ENCODE data around the gene COPS6. TPM values are rescaled to one million over a fixed set of nuclear protein-coding genes. Genes with fewer than 3 reads are reported as not detected.

COPS6 gene
- 10 to 100 TPM; 78.4 to 80.0 TPM for total RNA-seq
- long read RNA-seq, donor 1, transcript COPS6-201 (10 exons, 1,432 nt), result major isoform, 62 of 74 reads
- long read RNA-seq, donor 1, partial matches to known transcripts, result 4 of 74 reads
- long read RNA-seq, donor 1, other reads (novel, unspliced or antisense), result 7 of 74 reads
- long read RNA-seq, donor 2, transcript COPS6-202 (10 exons, 1,107 nt), result minor isoform, 6 of 444 reads
- long read RNA-seq, donor 2, transcript COPS6-201 (10 exons, 1,432 nt), result major isoform, 412 of 444 reads
- long read RNA-seq, donor 2, partial matches to known transcripts, result 13 of 444 reads
- long read RNA-seq, donor 2, other reads (novel, unspliced or antisense), result 11 of 444 reads

DNA sequence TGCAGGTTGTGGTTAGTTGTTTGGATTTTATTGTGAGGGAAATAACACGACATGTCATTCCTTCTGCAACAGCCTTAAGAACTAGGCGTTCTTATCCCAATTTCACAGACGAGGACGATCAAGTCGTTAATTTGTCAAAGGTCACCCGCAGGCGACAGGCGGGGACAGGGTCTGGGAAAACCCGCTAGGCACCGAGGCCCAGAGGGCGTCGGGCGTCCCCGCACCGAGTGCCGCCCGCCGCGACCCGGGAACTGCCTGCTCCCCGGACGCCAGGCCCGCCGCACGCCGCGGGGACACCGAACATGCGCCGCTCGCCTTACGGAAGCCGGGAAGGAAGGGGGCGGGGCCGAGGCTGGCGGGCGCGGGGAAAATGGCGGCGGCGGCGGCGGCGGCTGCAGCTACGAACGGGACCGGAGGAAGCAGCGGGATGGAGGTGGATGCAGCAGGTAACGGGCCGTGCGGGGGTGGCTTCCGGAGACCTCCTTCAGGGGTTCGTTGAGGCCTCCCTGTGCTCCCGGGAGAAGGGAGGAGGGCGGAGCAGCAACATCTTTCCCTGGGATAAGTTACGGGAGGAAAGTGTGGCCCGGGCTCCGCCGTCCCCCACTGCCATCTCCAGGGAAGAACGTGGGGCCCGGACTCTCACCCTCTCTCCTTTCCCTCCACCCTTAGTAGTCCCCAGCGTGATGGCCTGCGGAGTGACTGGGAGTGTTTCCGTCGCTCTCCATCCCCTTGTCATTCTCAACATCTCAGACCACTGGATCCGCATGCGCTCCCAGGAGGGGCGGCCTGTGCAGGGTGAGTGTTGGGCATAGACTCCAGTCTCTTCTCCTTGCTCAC lies at the start of gene COPS6:
COPS6 (plus strand) TSS at position 349 of the 837 bp plus-strand sequence; CDS start at position 371, 22 bp downstream.
- intact Hi-C loops (cut with DNase I), result no loop called here
- peak; percentile 95 for DNase-seq (ENCODE audit: low spot score)

DNA sequence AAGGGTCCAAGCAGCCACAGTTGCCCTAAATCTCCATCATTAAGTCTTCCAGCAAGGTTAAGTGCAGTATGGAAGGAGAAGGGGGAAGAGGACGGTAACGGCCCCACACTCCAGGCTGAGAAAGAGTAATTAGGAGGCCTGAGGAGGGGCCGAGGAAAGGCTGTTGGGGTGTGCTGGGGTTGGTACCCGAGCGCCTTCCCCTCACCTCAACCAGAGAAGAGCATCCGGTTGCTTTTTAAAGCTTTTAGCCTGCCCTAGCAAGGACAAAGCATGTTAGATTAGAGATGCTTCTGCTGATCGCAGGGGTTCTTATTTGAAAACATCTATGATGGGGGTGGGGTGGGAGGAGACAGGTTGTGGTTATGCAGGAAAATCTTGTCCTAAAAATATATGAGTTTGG lies 48.2 kb upstream of the COPS6 start:
- intact Hi-C loops (cut with DNase I), result no loop called here

DNA sequence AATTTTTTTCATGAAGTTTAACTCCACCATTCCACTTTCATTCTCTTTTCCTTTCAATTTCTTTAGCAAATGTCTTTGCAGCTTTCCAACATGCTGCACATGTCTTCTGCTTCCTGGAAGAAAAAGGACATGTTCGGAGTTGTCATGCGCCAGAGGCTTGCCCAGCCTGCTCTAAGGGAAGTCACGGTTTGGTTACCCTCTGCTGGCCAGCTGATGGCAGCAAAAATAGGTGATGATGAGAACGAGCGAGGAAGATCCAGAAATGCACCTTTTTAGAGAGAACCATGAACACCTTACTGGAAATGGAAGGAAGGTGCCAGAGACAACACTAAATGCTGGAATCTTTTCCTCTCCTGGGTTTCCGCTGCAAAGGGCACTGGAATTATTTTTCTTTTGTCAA lies 44.1 kb upstream of the COPS6 start:
- intact Hi-C loops (cut with DNase I), result no loop called here
- DNase-seq (ENCODE audit: low spot score), result no peak

More for the DNA sequence above, 48.2 kb upstream of the COPS6 start:
- DNase-seq (ENCODE audit: low spot score), result no peak

DNA sequence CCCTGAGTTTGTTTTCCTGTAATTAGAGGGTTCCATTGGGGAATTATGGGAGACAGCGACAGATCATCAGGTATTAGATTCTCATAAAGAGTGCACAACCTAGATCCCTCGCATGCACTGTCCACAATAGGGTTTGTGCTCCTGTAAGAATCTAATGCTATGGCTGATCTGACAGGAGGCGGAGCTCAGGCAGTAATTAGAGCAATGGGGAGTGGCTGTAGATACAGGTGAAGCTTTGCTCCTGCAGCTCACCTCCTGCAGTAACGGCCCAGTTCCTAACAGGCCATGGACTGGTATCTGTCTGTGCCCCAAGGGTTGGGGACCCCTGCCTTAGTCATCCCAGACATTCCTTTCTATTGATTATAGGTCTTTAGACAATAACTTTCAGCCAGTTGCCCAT lies 40.1 kb upstream of the COPS6 start:
- DNase-seq (ENCODE audit: low spot score), result no peak
- intact Hi-C loops (cut with DNase I), result no loop called here

DNA sequence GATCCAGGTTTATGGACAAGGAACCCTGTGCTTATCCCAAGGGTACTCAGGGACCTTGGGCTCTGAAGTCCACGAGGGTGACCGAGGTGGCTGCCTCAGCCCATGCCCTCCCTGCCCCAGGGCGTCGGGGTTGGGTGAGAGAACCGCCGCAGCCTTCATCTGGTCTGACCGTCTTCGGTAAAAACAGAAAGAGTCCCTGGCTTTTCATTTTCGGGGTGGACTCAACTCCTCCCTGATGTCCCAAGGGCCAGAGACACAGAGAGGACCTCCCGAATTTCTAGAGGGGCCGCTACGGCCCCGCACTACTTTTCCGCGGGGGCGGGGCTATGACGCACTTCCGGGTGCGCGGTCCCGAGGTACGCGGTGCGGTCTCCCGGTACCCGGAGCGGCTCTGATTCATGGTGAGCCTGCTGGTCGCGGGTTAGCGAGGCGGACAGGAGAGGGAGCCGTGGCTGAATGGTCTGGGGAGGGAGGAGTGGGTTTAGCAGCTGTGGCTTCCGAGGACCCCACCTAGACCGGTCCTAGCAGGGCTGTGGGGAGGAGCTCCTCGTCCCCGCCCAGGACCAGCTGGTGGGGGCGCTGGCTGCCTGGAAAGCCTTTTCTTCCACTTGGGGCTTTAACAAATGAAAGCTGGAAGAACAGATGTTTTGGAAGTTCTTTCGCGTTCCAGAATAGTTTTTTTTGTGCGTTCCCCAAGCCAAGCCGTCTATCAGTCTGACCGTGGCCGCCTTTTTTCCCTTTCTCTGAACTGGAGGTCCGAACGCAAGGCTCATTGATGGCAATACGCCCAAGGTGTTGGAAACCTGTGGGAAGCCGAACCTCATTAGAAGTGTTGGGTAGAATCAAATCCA lies 39.1 kb upstream of the COPS6 start, which contains the start of gene ZSCAN21:
ZSCAN21 (plus strand) TSS at position 334 of the 851 bp plus-strand sequence. CDS start 7,233 bp downstream, outside the sequence.
- peak; percentile 96 for DNase-seq (ENCODE audit: low spot score)
- intact Hi-C loops (cut with DNase I), result loop anchor here in 1 of 2 donors (2.0 kb wide), 1 partner anchor 31 kb away; the partner anchor contains the start of gene ZNF3

DNA sequence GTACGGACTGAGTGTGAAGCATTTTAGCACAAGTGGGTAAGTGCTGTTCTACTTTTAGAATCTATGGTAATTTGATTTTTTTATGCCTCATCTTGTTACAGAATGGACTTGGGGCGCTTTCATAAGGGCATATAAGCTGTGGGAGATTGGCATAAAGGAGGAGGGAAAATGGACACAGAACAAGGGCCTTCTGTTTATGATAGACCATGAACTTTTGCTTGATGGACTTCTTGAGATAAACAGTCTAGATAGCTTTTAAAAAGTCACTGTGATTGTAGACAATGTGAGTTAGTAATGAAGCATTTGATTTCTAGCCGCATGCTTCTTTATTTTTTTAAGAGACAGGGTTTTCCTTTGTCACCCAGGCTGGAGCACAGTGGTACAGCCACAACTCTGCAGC lies 37.2 kb upstream of the COPS6 start:
- no peak for DNase-seq (ENCODE audit: low spot score)
- intact Hi-C loops (cut with DNase I), result loop anchor here in 1 of 2 donors (2.0 kb wide), 1 partner anchor 29 kb away; the partner anchor contains the start of gene ZNF3

DNA sequence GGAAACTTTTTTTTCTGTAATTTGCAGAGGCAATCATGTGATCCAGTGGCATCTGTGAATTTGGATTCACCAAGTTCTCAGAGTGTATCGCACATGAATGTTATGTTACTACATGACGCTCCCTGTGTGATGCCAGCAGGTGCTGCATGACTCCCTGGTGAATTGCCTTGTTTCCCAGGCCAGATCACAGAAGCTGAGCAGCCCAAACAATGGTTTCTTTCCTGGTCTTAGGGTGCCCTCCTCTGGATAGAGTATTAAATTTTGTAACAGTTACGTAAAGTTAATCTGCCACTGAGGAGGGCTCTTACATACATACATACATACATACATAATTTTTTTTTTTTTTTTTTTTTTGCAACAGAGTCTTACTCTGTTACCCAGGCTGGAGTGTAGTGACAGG lies 35.6 kb upstream of the COPS6 start:
- intact Hi-C loops (cut with DNase I), result no loop called here
- no peak for DNase-seq (ENCODE audit: low spot score)

DNA sequence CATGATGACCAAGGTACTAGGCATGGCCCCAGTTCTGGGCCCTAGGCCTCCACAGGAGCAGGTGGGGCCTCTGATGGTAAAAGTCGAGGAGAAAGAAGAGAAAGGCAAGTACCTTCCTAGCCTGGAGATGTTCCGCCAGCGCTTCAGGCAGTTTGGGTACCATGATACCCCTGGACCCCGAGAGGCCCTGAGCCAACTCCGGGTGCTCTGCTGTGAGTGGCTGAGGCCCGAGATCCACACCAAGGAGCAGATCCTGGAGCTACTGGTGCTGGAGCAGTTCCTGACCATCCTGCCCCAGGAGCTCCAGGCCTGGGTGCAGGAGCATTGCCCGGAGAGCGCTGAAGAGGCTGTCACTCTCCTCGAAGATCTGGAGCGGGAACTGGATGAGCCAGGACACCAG lies 31.8 kb upstream of the COPS6 start:
- intact Hi-C loops (cut with DNase I), result no loop called here
- no peak for DNase-seq (ENCODE audit: low spot score)

DNA sequence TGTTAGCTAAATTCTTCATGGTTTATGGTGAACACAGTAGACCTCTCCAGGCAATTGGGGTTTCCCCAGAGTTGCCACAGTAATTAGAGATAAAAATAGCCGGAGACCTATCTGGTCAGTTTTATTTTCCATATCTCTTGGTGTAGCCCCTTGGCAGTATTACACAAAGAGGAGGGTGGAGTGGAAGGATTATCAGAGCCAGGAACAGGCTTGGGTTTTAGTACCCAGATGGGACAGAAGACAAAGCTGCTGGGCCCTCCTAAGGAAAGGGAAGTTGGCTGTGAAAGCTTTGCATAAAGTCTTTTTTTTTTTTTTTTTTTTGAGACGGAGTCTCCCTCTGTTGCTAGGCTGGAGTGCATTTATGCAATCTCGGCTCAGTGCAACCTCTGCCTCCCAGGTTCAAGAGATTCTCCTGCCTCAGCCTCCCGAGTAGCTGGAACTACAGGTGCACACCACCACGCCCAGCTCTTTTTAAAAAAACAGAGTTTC lies 29.5 kb upstream of the COPS6 start:
- intact Hi-C loops (cut with DNase I), result no loop called here
- no peak for DNase-seq (ENCODE audit: low spot score)

DNA sequence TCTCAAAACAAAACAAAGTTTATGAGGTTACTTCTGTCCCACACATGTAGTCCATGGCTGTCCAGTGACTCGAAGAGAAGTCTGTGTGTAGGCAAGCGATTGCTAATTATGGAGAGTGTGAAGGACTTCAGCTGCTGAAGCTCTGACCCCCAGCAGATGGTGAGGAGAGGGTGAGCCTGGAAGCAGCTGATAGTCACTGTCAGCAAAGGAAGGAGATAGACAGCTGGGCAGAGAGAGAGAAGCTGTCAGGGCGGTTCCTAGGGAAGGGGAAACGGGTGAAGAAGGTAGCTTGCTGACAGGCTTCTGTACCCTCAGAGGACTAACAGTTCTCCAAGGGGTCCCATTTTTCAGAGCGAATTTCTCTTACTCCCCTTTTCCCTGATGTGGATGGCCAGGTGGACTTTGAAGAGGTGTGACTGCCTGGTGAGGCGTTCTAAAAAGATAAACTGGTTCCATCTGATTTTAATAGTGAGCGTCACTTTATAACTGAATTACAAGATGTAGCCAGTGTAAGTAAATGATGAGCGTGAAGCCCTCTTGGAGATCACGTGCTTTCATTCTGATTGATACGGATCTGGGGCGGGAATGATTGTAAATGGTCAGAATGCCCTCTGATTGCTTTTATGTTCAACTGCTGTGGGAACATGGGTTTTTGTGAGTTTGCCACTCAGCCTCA lies 27.1 kb upstream of the COPS6 start:
- intact Hi-C loops (cut with DNase I), result loop anchor here in 1 of 2 donors (10.0 kb wide), 1 partner anchor 1323 kb away; no protein-coding TSS in a partner anchor
- DNase-seq (ENCODE audit: low spot score), result no peak

DNA sequence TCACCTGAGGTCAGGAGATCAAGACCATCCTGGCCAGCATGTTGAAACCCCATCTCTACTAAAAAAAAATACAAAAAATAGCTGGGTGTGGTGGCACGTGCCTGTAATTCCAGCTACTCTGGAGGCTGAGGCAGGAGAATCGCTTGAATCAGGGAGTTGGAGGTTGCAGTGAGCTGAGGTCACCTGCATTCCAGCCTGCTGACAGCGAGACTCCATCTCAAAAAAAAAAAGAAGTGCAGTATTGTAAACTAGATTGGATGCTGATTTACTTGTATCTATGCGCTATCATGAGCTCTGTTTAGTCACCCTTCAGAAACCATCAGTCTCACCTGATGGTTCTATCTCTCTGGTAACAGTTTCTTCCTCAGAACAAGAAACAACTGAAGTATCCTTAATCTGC lies 25.4 kb upstream of the COPS6 start:
- DNase-seq (ENCODE audit: low spot score), result no peak
- intact Hi-C loops (cut with DNase I), result loop anchor here in 1 of 2 donors (10.0 kb wide), 1 partner anchor 1321 kb away; no protein-coding TSS in a partner anchor

DNA sequence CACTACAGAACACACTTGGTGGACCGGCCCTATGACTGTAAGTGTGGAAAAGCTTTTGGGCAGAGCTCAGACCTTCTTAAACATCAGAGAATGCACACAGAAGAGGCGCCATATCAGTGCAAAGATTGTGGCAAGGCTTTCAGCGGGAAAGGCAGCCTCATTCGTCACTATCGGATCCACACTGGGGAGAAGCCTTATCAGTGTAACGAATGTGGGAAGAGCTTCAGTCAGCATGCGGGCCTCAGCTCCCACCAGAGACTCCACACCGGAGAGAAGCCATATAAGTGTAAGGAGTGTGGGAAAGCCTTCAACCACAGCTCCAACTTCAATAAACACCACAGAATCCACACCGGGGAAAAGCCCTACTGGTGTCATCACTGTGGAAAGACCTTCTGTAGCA lies 24.6 kb upstream of the COPS6 start:
- no peak for DNase-seq (ENCODE audit: low spot score)
- intact Hi-C loops (cut with DNase I), result loop anchor here in 1 of 2 donors (10.0 kb wide), 1 partner anchor 1321 kb away; no protein-coding TSS in a partner anchor

DNA sequence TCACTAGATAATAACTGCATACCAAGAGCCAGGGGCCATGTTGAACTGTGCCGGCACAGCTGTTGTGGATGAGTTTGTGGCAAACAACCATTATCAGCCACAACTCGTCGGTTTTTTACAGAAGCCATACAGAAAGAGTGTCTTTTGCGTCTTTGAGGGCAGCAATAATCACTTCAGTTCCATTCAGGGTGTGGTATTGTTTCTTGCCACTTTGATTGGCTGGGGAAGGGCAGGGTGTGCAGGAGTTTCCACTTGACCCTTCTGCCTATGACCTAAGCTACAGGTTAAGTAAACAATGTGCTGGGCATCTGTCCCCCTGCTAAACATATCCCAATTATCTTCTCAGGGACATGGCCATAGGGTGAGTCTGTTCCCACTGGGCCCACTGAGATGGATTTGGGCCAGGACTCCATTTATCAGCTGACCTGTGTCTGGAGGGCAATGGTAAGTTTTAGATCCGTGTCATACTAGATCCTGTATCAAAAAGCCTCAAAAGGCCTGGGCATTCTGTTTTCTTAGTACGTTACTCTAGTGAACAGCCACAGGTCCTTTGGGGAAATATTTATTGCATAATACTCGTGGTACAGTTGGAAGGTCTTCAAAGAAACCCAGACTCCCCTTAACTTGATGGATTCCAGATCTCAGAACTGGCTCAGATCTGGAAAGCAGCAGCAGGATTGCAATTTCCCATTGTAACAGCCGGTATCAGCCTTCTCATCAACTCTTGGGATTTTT lies 23.1 kb upstream of the COPS6 start:
- intact Hi-C loops (cut with DNase I), result loop anchor here in 1 of 2 donors (10.0 kb wide), 1 partner anchor 1319 kb away; no protein-coding TSS in a partner anchor
- DNase-seq (ENCODE audit: low spot score), result no peak

DNA sequence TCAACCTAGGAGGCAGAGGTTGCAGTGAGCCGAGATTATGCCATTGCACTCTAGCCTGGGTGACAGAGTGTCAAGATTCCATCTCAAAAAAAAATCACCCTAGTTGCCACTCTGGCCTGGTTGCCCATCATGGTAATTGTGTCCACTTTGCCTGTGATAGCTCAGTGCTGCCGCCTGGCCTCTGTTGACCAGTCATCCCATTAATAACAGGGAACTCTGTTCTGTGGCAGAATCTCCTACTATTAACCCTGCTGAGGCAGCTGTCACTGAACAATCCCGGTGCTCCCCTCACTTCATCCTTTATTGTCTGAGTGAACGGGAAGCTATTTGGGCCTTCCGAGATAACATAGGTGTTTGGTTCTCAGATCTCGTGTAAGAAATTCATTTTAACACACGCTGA lies 21.8 kb upstream of the COPS6 start:
- DNase-seq (ENCODE audit: low spot score), result no peak
- intact Hi-C loops (cut with DNase I), result loop anchor here in 1 of 2 donors (10.0 kb wide), 1 partner anchor 1318 kb away; no protein-coding TSS in a partner anchor

DNA sequence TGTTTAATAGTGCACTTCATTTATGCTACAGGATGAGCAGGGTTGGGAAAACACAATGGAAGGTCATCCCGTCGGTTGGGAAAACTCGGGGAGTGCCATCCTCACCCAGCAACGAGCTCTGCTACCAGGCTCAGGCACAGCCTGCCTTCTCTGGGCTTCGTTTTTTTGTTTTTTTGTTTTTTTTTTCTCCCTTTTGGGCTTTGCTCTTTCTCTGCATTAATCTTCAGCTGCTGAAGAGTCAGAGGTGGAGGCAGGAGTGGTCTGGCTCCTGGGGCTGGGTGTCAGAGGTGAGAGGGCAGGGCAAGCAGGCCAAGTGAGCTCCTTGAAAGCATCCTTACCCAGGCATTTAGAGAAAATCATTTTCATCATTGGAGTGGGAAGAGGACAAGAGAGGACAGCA lies 18.8 kb upstream of the COPS6 start:
- no peak for DNase-seq (ENCODE audit: low spot score)
- intact Hi-C loops (cut with DNase I), result loop anchor here in 1 of 2 donors (10.0 kb wide), 1 partner anchor 1315 kb away; no protein-coding TSS in a partner anchor

DNA sequence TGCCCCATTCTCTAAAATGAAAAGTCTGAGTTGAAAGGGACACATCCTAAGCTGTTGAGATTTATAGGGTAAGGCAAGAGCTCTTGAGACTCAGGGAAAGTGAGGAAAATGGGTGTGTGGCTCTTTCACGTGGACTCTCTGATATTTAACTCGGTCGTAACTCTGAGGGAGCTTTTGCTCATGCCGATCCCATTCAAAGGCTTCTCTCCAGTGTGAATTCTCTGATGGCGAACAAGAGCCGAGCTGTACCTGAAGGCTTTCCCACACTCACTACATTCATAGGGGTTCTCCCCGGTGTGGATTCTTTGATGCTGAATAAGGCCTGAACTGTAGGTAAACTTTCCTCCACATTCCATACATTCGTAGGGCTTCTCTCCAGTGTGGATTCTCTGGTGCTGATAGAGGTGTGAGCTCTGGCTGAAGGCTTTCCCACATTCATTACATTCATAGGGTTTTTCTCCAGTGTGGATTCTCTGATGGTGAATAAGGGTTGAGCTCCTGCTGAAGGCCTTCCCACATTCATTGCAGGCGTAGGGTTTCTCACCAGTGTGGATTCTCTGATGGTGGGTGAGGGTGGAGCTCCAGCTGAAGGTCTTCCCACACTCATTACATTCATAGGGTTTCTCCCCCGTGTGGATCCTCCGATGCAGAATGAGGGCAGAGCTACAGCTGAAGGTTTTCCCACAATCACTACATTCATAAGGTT lies 17.6 kb upstream of the COPS6 start:
- intact Hi-C loops (cut with DNase I), result no loop called here
- no peak for DNase-seq (ENCODE audit: low spot score)

DNA sequence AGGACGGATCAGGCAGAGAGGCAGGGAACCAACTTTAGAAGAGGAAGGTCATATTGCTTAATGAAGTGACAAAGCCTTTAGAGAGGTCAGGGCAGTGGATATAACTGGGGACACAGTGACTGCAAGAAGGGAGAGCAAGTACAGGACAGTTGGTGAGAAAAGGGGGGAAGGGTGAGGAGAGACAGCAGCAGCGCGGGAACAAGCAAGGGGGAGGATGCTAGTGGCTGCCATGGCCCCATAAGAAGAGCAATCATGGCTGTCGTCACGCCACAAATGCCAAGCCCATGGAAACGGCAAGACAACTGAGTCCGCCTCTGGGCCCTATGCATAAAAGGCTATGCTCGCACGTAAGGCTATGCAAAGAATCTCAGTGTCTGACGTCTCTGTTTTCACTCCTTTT lies 16.3 kb upstream of the COPS6 start:
- intact Hi-C loops (cut with DNase I), result no loop called here
- DNase-seq (ENCODE audit: low spot score), result no peak

All from posterior vena cava (tissue), 2 donors.